GM12891 (cell line): ENCODE results near the gene FBXO31.

ENCODE experiments used
- POLR2A ChIP-seq: IDR thresholded peaks from 2 replicates; pipeline ENCODE4 v1.6.1; 2011; ENCODE audit warnings: low read depth, low read length, control low read depth
- POLR2AphosphoS5 ChIP-seq: IDR thresholded peaks from 2 replicates; pipeline ENCODE4 v1.6.1; 2011; ENCODE audit warnings: low read depth, low read length, control low read depth

DNA sequence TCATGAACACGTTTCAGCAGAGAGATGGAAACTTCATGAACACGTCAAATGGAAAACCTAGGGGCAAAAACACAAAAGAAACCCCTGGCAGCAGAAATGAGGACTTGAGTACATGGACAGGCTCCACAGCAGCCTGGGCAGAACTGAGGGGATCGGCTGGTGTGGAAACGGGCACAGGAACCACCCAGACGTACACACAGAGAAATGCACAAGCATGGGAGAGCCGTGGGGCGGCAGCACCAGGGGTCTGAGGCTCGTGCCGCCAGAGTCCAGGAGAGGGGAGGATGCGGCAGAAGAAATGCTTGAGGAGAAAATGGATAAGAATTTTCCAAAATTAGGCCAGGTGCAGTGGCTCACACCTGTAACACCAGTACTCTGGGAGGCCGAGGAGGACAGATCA is 38.5 kb upstream of the FBXO31 start:
- TF ChIP-seq POLR2A, result no peak
- TF ChIP-seq POLR2AphosphoS5, result no peak
